KG1 (cell line): ENCODE results near the gene TMEM54.

Experiments
- DNase-seq: peaks from one replicate; lab custom pipeline; 2025; lab: John Stamatoyannopoulos, UW

TMEM54 gene

DNA sequence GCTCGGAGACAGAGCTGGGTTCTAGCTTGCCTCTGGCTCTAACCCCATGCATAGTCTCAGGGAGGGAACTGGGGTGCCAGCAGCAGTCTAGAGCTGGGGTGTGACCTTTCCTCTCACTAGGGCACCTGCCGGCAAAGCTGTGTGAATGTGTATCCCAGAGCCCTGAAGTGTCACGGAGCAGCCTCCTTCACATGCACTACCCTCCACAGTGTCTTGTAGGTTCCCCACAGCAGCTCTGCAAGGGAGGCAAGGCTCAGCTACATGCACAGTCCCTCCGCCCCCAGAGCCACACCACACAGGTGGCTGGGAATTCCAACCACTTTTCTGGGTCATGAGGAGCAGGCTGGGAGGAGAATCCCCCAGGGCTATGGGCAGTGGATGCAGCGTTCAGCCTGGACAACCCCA is 22.6 kb downstream of the TMEM54 start:
- no peak for DNase-seq

DNA sequence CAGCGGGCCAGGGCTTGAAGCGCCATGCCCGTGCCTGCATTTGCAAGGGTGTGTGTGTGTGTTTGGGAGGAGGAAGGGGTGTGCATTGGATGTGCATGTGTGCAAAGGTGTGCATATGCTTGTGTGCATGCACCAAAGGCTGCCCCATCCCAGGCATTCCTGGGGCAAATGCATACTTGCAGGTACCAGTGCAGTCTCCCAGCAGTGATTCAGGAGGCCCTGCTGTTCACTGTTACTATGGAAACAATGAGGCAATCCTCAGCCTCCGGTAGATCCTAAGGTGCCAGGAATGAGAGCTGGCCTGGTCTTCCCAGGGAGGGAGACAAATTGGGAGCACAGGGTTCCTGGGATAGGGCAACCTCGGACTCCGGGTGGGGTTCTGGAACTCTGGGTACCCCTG is 23.0 kb downstream of the TMEM54 start:
- no peak for DNase-seq

DNA sequence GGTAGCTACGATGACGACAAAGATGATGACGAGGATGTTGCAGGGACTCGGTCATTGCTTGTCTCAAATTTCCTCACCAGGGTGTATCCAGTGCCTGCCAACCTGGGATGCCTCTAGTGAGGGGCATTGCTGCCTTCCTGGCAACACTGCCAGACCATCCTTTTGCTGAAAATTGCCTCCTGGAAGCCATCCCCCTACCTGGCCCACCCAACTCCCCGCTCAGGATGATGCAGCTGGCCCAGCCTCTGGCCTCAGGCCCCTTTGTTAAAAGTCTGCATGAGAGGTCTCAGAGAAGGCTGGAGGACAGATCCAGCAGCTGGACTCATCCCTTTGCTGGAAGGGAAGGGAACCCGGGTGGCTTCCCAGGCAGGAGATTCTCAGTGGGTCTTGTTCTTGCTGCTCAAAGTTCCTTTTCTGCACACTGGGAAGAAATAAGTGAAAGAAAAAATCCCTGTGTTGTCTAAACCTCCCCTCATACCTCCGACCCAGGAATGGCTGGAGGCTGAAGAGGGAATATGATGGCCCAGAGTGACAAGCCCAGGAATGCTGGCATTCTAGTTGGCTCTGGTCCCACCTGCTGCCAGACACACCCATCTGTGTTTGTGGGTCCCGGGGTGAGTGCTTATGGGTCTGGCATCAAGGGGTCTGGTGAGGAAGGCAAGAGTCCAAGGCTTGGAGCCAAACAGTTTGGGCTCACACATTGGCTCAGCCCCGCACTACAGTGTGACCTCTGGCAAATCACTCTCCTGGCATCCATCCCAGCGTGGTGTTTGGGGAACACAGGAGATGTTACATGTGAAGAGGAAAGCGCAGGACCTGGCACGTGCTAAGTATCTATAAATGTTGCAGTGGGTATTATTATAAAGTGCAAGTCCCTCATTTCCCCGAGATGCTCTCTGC is 23.7 kb downstream of the TMEM54 start:
- no peak for DNase-seq

DNA sequence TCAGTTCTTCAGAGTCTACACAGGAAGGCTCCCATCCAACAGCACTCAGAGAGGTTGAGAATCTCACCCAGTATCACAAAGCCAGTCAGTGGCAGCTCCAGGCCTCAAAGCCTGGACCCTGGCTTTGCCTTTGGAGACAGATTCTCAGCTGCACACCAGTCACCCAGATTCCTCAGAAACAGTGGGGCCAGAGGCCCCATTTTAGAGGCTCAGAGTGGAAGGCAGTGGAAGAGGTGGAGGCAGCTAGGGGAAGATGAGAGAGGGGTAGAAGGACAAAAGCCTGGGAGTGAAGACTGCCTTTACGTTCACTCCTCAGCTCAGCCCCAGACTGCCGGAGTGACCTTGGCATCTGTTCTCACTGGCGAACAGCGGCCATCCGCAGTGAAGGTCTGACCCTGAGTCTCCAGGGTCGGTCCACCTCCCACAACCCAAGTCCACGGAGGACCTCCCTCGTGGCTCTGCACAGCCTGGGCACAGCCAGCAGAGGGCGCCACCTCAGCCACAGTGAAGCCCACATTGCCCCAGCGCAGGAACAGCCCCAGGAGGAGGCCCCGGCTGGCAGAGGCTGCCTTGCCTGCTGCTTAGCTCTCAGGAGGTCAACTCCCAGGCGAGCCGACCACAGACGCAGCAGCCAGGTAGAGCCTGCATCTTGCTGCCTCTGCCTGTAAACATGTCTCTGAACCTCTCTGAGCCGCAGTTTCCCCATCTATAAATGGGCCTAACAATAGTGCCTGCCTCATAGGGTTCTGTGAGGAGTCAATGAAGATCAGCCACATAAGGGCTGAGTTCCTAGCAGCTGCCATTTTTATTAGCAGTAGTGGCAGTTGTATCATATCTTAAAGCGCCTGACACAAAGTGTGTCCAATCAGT is 24.6 kb downstream of the TMEM54 start:
- peak; percentile 32 for DNase-seq

DNA sequence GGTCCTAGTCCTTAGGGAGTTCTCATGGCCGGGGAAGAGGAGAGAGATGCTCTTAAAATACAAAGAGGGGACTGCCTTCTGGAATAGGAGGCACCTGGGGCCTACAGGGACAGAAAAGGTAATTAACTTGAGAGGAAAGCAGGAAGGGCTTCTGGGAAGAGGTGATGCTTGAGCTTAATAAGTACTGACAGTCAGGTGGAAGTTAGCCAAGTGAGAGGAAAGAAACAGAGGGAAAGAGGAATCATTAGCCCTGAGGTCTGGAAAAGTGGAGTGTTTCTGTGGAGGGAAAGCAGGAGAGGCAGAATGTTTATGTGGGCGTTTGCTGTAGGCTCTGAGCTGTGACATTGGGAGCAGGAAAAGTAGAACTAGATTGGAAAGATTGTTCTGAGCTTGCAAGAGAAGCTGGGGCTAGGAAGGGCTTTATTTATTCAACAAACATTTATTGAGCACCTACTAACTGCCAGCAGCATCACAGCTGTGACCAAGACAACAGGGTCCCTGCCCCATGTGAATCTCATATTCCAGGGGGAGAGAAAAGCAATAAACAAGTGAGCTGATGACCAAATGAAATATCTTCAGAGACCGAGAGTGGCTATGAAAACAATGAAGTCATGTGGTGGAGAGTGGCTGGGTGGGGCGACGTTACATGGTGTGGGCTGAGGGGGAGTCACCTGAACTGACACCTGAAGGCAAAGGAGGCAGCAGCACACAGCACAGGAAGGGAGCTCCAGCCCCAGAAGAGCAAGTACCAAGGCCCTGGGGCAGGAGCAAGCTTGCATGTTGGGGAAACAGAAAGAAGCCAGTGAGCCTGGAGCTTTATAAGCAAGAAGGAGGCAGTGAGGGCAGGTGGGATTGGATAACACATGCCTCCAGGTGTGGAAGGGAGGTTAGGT is 26.1 kb downstream of the TMEM54 start:
- no peak for DNase-seq

DNA sequence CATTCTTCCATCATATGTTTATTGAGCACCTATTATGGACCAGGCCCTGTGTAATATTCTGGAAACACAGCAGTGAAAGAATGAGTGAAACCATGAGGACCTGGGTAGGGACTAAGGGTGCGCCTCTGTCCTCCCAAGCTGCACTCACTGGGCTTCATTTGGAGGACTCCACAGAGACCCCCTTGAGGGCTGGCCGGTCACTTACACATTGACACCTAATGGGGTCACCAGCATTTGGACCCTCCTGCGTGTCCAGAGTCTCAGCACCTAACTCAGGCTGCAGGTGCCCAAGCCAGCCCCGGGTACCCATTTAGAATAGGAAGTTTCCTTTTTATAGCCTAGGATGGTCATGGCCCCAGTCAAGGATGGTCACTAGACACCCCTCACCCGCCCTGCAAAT is 27.7 kb downstream of the TMEM54 start:
- no peak for DNase-seq

DNA sequence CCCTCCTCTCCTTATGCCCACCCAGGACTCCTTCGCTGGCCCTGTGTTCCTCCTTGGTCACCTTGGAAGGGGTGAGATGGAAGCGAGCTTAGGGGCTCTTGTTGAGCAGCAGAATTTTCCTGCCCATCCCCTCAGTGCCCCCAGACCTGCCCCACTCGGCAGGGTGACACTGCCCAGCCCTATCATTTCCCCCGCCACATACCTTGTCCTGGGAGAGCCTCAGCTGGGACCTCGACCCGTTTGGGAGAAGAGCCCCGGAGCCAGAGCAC is 29.1 kb downstream of the TMEM54 start:
- no peak for DNase-seq

DNA sequence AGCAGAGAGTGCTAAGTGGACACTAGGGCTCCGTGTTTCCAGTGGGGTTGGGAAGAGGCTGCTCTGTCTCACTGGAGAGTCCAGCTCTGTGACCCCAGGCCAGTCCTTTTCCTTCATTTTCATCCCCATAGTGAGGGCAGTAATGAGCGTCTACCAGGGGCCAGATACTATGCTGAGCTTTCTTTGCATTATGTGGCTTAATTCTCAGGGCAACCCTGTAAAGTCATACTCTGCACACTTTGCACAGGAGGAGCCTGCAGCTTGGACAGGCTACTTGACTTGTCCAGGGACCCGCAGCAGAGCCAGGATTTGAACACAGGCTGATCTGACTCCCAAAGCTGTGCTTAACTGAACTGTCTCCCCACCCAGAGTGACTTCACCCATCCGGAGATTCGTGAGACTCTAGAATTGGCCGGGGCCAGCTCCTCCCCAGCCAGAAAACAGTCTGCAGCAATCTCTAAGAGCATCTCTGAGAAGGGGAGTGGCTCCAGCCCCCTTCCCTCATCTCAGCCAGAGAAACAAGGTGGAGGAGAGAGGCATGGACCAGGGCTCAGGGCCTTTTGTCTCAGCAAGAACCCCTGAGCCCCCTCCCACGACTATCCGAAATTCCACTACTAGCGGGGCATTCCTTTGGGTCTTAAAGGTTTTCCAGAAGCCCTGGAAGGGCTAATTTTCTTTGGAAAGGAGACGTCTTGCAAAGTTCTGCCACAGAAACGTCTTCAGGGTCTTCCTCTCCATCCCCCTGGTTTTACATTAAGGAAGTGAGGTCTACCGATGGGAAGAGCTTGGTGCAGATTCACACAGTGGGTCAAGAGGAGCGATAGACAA is 29.6 kb downstream of the TMEM54 start:
- DNase-seq = no peak

DNA sequence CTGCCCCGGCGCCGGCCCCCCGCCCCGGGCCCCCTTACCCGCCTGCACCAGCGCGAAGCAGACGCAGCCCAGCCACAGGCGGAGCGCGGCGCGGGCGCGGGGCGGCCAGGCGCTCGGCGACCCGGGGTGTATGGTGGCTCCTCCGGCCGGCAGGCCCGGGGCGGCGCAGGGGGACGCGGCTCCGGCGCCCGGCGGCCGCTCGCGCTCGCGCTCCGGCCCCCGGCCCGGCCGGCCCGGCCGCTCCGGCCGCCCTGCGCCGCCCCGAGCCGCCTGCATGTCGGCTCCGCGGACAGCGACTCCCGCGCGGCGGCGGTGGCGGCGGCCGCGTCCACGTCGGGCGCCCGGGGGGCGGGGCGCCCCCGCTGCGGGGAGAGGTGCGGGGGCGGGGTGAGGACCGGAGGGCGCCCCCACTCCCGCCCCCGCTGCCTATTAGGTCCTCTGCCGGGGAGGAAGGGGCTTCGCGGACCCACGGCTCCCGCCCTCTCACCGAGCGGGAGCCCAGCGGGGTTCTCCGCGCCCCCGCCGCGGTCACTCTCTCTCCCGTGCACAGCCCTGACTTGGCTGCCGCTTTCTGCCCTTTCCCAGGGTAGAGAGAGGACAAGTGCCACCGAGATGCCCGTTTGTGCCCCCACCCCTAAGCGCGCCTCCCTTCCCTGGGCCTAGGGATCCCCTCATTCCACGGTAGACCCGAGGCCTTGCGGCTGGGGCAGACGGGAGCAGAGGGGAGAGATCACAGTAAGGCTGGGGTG is 30.4 kb downstream of the TMEM54 start, which contains the start of gene FNDC5:
Gene FNDC5 (minus strand): TSS at position 298 of the 749 bp plus-strand sequence.
- no peak for DNase-seq

DNA sequence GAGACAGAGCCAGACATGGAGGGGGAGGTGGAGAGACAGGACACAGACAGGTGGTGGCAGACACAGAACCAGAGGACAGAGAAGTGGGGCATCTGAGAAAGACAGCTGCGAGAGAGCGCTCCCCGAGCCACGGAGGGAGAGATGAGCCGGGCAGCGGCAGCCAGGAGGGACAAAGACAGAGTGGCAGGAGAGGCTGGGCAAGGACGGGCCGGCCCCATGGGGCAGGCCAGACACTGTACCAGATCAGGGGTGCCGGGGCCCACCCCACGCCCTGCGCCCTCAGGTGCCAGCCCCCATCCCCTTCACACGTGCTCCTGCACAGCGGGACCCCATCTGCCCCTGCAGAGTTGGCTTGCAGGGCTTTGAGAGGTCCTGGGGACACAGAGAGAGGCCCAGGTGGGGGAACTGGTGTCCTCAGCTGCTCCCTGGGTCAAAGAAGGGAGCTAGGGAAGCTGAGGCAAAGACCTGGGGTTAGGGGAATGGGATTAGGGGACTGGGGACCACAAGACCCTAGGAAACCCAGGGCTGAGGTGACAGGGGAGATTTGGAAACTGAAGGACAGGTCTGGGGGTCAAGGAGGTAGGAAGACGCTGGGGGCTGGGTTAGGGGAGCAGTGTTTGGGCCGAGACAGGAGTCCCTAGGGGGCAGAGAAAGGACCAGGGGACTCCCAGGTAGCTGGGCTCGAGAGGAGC is 31.1 kb downstream of the TMEM54 start:
- no peak for DNase-seq

DNA sequence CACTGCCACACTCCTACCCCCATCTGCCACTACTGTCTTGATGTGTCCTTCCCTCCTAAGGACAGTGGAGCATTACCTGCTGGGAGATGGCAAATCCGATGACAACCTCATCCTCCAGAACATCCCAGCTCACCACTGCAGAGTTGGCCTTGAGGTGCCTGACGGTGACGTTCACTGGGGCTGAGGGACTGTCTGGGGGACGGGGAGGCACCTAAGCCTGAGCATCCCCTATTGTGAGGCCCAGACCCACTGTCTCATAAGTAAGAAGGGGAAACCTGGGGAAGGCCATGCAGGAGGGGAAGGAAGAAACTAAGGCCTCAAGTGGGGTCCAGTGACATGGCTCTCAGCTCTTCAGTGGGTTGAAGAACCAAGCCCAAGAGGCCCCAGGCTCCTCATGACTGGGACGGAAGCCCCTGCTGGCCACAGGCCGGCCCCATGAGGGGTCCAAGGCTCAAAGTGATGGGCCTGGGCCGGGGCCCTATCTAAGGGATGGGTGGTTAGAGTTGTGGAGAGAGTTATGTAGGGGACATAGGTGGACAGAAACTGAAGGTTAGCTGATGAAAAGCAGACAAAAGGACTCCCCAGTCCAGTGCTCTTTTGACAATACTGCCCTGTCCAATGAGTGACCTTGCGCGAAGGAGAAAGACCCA is 32.3 kb downstream of the TMEM54 start:
- DNase-seq = no peak

DNA sequence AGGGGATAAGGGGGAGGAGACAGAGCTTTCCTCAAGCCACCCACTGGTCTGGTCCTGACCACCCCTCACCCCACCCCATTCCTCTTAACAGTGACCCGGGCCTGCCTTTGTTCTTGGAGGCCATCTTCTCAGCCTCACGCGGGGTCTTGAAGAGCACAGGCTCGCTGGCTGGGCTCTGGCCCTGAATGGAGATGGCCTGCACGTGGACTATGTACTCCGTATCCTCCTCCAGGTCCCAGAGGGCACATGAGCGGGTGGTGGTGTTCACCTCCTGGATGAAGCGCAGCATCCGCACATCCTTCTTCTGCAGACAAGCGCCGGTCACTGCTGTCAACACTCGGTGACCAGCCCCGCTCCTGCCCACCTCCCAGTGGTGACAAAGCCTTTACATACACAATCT is 33.1 kb downstream of the TMEM54 start:
- DNase-seq = no peak

DNA sequence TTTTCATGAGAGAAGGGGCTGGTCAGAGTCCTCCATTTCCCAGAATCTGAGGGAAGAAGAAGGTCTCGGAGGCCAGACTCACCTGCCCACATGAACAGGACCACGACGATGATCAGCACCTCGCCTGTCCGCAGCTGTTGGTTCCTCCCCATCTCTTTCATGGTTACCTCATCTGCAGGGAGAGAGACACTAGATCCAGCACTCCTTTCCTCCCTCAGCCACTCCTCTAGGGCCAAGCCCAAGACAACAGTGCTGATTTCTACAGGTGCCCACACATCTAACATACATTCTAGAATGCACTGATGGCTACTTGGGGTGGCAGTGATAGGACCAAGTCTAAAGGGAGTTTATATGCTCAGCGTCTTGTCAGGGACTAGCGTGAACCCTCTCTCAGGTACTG is 33.5 kb downstream of the TMEM54 start:
- no peak for DNase-seq

DNA sequence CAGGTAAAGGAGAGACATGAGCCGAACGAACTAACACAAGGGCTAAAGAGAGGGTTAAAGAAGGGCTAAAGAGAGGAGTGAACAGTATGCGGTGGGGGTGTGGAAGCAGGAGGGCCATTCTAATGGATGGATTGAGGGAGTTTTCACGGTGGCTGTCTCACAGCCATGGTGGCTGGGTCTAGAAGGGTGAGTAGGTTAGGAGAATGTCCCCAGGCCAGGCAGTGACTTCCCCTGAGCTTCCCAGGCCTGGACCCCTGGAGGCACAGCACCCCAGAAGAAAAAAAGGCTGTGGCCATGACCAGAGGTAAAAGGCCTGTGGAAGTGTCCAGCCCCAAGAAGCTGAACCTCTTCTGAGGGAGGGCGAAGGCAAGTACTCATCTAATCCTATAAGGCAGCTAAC is 34.0 kb downstream of the TMEM54 start:
- no peak for DNase-seq

DNA sequence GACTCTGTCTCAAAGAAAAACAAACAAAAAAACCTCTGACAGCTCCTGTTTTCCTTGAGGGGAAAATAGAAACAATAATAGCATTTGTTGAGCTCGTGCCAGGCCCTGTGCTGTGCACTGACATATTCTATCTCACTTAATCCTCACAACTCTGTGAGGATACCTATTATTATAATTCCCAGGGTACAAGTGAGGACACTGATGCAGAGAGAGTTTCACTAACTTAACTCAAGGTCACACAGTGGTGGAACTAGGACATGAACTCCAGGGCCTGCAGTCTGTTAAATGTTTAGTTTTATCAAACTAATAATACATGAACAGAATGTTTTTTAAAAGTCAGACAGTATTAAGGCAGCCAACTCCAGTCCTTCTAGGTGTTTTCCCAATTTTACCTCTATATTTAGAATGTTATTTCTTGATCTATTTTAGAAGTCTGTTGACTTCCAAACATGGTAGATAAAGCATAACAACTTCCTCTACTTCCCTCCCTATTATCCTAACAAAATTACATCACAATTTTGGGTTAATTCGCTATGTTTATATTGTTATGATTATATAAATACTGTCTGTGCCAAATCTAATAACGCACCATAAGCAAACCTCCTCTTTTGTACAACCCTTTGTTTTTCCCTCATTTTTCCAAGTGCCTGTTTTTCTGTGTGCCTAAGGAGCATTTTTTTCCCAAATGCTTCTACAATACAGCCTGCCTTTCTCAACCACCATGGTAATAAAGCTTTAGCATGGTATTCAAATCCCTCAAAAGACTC is 35.4 kb downstream of the TMEM54 start:
- no peak for DNase-seq

DNA sequence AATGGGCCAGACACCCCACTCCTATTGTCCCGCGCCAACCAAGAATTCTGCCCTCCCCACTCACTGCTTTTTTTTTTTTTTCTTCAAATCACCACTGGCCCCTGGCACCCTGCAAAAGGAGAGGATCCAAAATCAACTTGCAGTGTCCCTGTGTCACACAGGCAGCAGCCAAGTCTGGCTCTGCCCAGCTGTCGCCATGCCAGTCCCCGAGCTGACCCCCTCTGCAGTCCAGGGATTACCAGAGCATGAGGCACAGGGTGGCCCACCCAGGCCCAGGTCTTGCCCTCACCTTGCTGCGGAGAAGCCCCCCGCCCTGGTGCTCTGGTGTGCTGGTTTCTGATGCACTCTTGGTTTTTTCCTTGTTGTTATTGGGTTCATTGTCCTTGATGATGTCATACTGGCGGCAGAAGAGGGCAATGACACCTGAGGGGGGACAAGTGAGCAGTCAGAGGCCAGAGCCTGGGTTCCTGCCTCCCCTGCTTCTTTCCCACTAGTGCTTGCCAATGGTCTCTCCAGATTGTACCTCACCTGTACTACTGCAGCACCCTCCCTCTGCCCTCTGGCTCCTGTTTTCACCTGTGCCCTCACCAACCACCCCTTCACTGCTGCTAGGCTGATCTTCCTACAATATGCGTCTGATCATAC is 36.7 kb downstream of the TMEM54 start:
- no peak for DNase-seq

DNA sequence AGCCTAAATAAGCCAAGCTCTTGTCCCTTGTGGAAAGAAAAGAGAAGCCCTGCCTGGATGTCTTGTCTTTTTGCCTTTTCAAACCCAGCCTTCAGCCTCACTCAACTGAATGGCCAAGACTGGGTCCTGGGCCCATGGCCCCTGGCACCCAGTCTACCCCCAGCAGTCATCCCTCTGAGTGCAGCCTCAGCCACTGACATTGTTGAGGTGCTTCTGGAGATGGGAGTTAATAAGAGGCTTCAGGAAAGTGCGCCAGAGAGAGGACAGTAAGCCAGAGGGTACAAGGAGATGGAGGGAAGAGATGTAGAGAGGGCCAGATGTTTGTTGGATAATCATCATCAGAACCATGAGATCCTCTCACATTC is 37.3 kb downstream of the TMEM54 start:
- DNase-seq = no peak

DNA sequence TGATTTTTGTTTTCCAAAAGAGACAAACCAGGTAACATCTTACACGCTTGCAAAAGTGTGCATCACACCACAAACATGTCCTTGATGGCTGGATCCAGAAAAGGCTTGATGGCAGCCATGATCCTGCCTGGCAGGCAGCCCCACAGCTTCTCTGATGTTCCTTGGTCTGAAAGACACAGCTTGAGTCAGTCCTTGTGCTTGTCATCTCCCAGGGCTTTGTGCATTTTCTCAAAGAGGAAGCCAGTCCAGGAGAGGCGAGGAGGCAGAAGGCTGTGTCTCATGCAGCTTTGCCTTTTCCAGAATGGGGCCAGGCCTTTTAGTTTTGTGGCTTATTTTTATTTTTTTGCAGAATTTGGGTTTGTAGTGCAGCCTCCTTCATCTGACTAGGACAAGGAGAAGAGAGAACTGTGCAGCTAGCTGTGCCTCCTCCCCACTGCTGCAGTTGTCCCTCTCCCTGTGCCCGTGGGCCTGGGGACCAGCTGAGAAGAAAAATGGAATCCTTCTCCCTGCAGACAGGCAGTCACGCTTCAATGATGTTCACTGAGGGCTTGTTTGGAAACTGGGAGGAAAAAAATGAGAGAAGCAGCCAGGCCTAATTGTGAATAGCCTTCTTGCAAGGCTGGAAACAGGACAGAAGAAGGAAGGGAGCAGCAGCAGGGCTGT is 37.8 kb downstream of the TMEM54 start:
- no peak for DNase-seq
